Parathyroid adenoma (tissue), 2 donors: ENCODE data around the gene WFS1.

Experiments used
- H2AFZ ChIP-seq: fragments of 300-600 bp; sonication (generic); one replicate; pipeline ENCODE4 v1.7.0; 2017; ENCODE audit warnings: antibody characterized with exemption, mild to moderate bottlenecking
- H3K27ac ChIP-seq: fragments of 300-600 bp; sonication (generic); one replicate; pipeline ENCODE4 v1.7.0; 2017
- H3K27me3 ChIP-seq: fragments of 300-600 bp; sonication (generic); one replicate; pipeline ENCODE4 v1.7.0; 2017; ENCODE audit warnings: low read length; ENCODE audit not compliant: control insufficient read depth, insufficient read depth
- H3K36me3 ChIP-seq: fragments of 300-600 bp; sonication (generic); one replicate; pipeline ENCODE4 v1.7.0; 2017; ENCODE audit warnings: low read length; ENCODE audit not compliant: control insufficient read depth, insufficient read depth
- H3K4me1 ChIP-seq: fragments of 300-600 bp; sonication (generic); one replicate; pipeline ENCODE4 v1.7.0; 2017; ENCODE audit warnings: control low read depth
- H3K4me2 ChIP-seq: fragments of 300-600 bp; sonication (generic); one replicate; pipeline ENCODE4 v1.7.0; 2017; ENCODE audit warnings: low read length
- H3K4me3 ChIP-seq: fragments of 300-600 bp; sonication (generic); one replicate; pipeline ENCODE4 v1.7.0; 2017; ENCODE audit warnings: low read depth, low read length
- H3K79me2 ChIP-seq: fragments of 300-600 bp; sonication (generic); one replicate; pipeline ENCODE4 v1.7.0; 2017; ENCODE audit warnings: control low read depth
- H3K9ac ChIP-seq: fragments of 300-600 bp; sonication (generic); one replicate; pipeline ENCODE4 v1.7.0; 2017; ENCODE audit warnings: mild to moderate bottlenecking
- H3K9me3 ChIP-seq: fragments of 300-600 bp; sonication (generic); one replicate; pipeline ENCODE4 v1.7.0; 2017; ENCODE audit warnings: low read length; ENCODE audit not compliant: control insufficient read depth
- CTCF ChIP-seq: fragments of 300-600 bp; sonication (generic); IDR thresholded peaks from one replicate; pipeline ENCODE4 v1.7.0; 2017; ENCODE audit warnings: antibody characterized with exemption, mild to moderate bottlenecking
- donor health status: primary hyperparathyroidism.

The WFS1 gene

GRCh38 chr4:6269616-6270511 is at the start of gene WFS1:
Gene WFS1, plus strand, starts transcription at chr4:6269850. Its CDS starts 7,606 bp downstream, at chr4:6277456.
- Histone ChIP-seq H3K4me3 (peak within 1 kb of the TSS; percentile 87), H3K79me2 (peaks cover 2% of the 10 kb centered on the region), H3K36me3 (no peaks in the 10 kb centered on the region), H3K9me3 (no peaks in the 10 kb centered on the region), H2AFZ (peak within 1 kb of the TSS; percentile 85), H3K4me1 (peaks cover 10% of the 10 kb centered on the region), H3K4me2 (peak within 1 kb of the TSS; percentile 97), H3K9ac (no peak within 1 kb of the TSS), H3K27ac (no peak within 1 kb of the TSS), H3K27me3 (no peaks in the 10 kb centered on the region)
- TF ChIP-seq CTCF: no peak

GRCh38 chr4:6221301-6221850 is 48.3 kb upstream of the WFS1 start:
- H2AFZ ChIP-seq: no peak overlapping the region
- H3K9me3 ChIP-seq: no peaks in the 10 kb centered on the region
- no peaks in the 10 kb centered on the region for H3K79me2 ChIP-seq
- H3K9ac ChIP-seq: no peak overlapping the region
- H3K4me3 ChIP-seq: no peak overlapping the region
- no peaks in the 10 kb centered on the region for H3K36me3 ChIP-seq
- TF ChIP-seq CTCF: no peak
- peaks cover 5% of the 10 kb centered on the region for H3K27me3 ChIP-seq
- H3K27ac ChIP-seq: no peak overlapping the region
- no peaks in the 10 kb centered on the region for H3K4me1 ChIP-seq
- no peak overlapping the region for H3K4me2 ChIP-seq

GRCh38 chr4:6221851-6222760 is 47.5 kb upstream of the WFS1 start:
- TF ChIP-seq CTCF: no peak
- Histone ChIP-seq H3K4me3 (no peak overlapping the region), H3K27me3 (peaks cover 5% of the 10 kb centered on the region), H2AFZ (no peak overlapping the region), H3K4me1 (no peaks in the 10 kb centered on the region), H3K27ac (no peak overlapping the region), H3K36me3 (no peaks in the 10 kb centered on the region), H3K9me3 (no peaks in the 10 kb centered on the region), H3K79me2 (no peaks in the 10 kb centered on the region), H3K9ac (no peak overlapping the region), H3K4me2 (no peak overlapping the region)

GRCh38 chr4:6222761-6223292 is 46.8 kb upstream of the WFS1 start:
- H3K4me2 ChIP-seq: no peak overlapping the region
- H3K36me3 ChIP-seq: no peaks in the 10 kb centered on the region
- H3K79me2 ChIP-seq: no peaks in the 10 kb centered on the region
- no peak overlapping the region for H3K9ac ChIP-seq
- no peak for TF ChIP-seq CTCF
- no peak overlapping the region for H3K4me3 ChIP-seq
- H3K4me1 ChIP-seq: no peaks in the 10 kb centered on the region
- peaks cover 5% of the 10 kb centered on the region for H3K27me3 ChIP-seq
- H3K27ac ChIP-seq: no peak overlapping the region
- no peaks in the 10 kb centered on the region for H3K9me3 ChIP-seq
- H2AFZ ChIP-seq: no peak overlapping the region
